Cardiac fibroblast (primary cell): ENCODE data around the gene FNIP1.
"Not testable (repeated sequence)": the region's sequence is repeated elsewhere in the genome, so short reads cannot be mapped to it uniquely, and the experiment has no call there.

Source experiments
- DNase-seq, 2 donors: peaks; one replicate each; pipeline versions ENCODE4 v3.0.0 to v3.0.0-alpha.2; 2010; ENCODE audit warnings: low read depth in 2 of 2
- H3K4me3 ChIP-seq, 2 donors: replicated peaks in 1 of 2; 1 replicate in 1 of 2; 2 replicates in 1 of 2; pipeline ENCODE4 v1.5.1; 2011; ENCODE audit warnings: low read depth in 2 of 2, low read length in 2 of 2, mild to moderate bottlenecking in 2 of 2, moderate library complexity in 1 of 2
- TF ChIP-seq, protein P1 (sequence below): IDR thresholded peaks from one replicate; pipeline ENCODE4 v1.5.1; 2011; ENCODE audit warnings: low read depth, mild to moderate bottlenecking, low read length, inconsistent platforms

Gene FNIP1

GRCh38 chr5:131796793-131797693 lies at the start of gene FNIP1:
TSS of gene FNIP1 (minus strand) at chr5:131797017. CDS start at chr5:131796921, 96 bp downstream.
- H3K4me3 ChIP-seq: peak within 1 kb of the TSS; percentile 86

GRCh38 chr5:131846536-131846935 lies 49.7 kb upstream of the FNIP1 start:
- H3K4me3 ChIP-seq: no peak overlapping the region
- TF ChIP-seq, protein P1, sequence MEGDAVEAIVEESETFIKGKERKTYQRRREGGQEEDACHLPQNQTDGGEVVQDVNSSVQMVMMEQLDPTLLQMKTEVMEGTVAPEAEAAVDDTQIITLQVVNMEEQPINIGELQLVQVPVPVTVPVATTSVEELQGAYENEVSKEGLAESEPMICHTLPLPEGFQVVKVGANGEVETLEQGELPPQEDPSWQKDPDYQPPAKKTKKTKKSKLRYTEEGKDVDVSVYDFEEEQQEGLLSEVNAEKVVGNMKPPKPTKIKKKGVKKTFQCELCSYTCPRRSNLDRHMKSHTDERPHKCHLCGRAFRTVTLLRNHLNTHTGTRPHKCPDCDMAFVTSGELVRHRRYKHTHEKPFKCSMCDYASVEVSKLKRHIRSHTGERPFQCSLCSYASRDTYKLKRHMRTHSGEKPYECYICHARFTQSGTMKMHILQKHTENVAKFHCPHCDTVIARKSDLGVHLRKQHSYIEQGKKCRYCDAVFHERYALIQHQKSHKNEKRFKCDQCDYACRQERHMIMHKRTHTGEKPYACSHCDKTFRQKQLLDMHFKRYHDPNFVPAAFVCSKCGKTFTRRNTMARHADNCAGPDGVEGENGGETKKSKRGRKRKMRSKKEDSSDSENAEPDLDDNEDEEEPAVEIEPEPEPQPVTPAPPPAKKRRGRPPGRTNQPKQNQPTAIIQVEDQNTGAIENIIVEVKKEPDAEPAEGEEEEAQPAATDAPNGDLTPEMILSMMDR: no peak
- DNase-seq: no peak

More at GRCh38 chr5:131796793-131797693, at the start of gene FNIP1:
- TF ChIP-seq, protein P1: no peak
- DNase-seq: peak; percentile 97 to 98

DNA sequence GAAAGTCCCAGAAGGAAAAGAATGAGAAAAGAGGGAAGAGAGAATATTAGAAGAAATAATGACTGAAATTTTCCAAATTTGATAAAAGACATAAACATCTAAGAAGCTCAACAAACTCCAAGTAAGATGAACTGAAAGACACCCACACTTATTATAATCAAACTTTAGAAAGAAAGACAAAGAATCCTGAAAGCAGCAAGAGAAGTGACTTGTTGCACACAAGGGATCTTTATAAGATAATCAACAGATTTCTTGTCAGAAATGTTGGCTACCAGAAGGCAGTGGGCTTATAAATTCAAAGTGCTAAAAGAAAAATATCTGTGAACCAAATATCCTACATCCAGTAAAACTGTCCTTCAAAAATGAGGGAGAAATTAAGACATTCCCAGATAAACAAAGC lies 49.0 kb upstream of the FNIP1 start:
- TF ChIP-seq, protein P1: no peak
- H3K4me3 ChIP-seq: no peak overlapping the region
- DNase-seq: no peak

DNA sequence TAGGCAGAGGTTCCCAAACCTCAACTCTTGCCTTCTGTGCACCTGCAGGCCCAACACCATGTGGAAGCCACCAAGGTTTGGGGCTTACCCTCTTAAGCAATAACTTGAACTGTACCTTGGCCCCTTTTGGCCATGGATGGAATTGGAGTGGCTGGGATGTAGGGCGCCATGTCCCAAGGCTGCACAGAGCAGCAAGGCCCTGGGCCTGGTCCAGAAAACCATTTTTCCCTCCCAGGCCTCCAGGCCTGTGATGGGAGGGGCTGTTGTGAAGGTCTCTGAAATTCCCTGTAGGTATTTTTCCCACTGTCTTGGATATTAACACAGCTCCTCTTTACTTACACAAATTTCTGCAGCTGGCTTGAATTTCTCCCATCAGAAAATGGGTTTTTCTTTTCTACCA lies 46.2 kb upstream of the FNIP1 start:
- DNase-seq, H3K4me3 ChIP-seq: not testable (repeated sequence)

- H3K4me3 ChIP-seq, DNase-seq: not testable (repeated sequence)
Observed at GRCh38 chr5:131832702-131833101, 35.9 kb upstream of the FNIP1 start.

DNA sequence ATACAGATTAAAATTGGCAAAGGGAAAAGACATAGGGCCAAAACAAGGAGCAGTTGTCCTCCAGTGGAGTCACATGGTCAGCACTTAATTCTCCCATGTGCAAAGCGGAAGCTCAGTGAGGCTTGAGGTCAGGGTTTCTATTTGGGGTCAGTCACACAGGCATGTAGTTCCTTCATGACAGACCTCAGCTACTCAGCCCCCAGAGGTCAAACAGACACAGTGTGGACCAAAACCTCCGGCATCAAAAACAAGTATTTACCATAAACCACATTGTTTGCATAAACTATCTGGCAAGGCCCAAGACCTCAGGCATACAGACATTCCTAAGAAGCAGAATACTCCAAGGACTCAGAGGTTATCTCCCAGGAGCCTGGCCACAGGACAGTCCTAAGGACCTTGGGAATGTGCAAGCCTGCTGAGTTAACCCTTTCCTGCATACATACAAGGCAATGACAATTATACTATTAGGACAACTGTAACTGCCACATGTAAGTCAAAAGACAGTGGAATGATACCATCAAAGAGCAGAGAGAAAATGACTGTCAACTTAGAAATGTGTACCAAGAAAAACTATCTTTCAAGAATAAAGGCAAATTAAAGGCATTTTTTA lies 28.7 kb upstream of the FNIP1 start:
- TF ChIP-seq, protein P1: no peak
- peak in 1 of 2 donors; percentile 2 for DNase-seq
- no peak overlapping the region for H3K4me3 ChIP-seq

DNA sequence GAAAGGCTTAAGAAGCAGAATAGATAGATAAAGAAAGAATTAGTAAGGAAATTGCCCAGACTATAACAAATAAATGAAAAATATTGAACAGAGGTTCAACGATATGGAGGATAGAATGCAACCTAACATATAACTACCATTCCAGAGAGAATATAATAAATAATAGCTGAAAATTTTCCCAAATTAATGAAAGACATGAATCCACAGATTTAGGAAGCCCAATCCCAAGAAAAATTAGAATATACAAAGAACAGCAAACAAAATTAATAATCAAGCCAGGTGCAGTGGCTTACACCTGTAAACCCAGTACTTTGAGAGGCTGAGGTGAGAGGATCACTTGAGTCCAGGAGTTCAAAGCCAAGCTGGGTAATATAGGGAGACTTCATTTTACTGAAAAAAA lies 27.8 kb upstream of the FNIP1 start:
- H3K4me3 ChIP-seq: no peak overlapping the region
- no peak for DNase-seq
- TF ChIP-seq, protein P1: no peak
